GM12891 (cell line): ENCODE results near the gene EML3.

ENCODE experiments used
- PAX5 ChIP-seq: IDR thresholded peaks from 2 replicates; pipeline ENCODE4 v1.6.1; 2011; ENCODE audit warnings: low read length, moderate library complexity, mild to moderate bottlenecking; ENCODE audit not compliant: insufficient read depth, severe bottlenecking
- POLR2A ChIP-seq: IDR thresholded peaks from 2 replicates; pipeline ENCODE4 v1.6.1; 2011; ENCODE audit warnings: low read depth, low read length, control low read depth
- POLR2AphosphoS5 ChIP-seq: IDR thresholded peaks from 2 replicates; pipeline ENCODE4 v1.6.1; 2011; ENCODE audit warnings: low read depth, low read length, control low read depth
- POU2F2 ChIP-seq: IDR thresholded peaks from 2 replicates; pipeline ENCODE4 v1.6.1; 2011; ENCODE audit warnings: low read depth, mild to moderate bottlenecking, control low read depth, low read length, moderate library complexity
- SPI1 ChIP-seq: IDR thresholded peaks from 2 replicates; pipeline ENCODE4 v1.6.1; 2011; ENCODE audit warnings: low read depth, low read length, control low read depth
- TAF1 ChIP-seq: IDR thresholded peaks from 2 replicates; pipeline ENCODE4 v1.6.1; 2011; ENCODE audit warnings: low read depth, low read length, control low read depth

GRCh38 chr11:62575837-62576236, 36.7 kb downstream of the EML3 start:
- TF ChIP-seq POLR2A: no peak
- TF ChIP-seq POLR2AphosphoS5: no peak
- no peak for TF ChIP-seq TAF1
- TF ChIP-seq SPI1: no peak
- TF ChIP-seq POU2F2: no peak
- no peak for TF ChIP-seq PAX5
